ENCODE measurements around the gene MUSTN1. TPM values are rescaled to one million over a fixed set of nuclear protein-coding genes. Genes with fewer than 3 reads are reported as not detected.

The MUSTN1 gene
- total and polyA plus RNA-seq, 4 donors = 0.25 to 12.1 (median 3.9) TPM

DNA sequence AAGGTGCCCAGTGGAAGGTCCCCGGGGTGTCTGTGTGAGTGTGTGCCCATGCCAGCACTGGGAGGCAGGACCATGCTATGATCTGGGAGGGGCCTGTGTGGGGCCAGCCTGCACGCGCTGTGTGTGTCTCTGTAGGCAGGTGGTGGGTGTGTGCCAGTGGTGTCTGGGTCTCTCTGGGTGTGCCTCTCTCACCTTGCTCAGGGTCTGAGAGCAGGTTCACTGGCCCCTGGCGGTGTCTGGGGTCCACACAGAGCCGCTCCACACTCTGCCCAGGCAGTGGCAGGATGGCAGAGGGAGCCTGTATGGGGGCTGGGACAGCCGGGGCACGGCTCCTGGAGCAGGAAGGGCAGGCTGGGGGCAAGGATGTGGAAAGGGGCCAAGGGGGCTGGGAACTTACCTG, 17.0 kb downstream of the MUSTN1 start:
- Histone ChIP-seq H3K4me1 (ENCODE audit: control insufficient read depth in 4 of 4, insufficient read depth in 4 of 4, low read length in 3 of 4) (peaks cover 0 to 85% (median 69%) of the 10 kb centered on the region in 4 donors), H3K27ac (ENCODE audit: low read depth in 1 of 2, low read length in 2 of 2) (no peak overlapping the region), H3K9me3 (ENCODE audit: control insufficient read depth in 4 of 4, low read length in 3 of 4) (no peaks in the 10 kb centered on the region), H3K9ac (ENCODE audit: low read depth in 1 of 2, low read length in 2 of 2) (no peak overlapping the region), H3K27me3 (ENCODE audit: control insufficient read depth in 4 of 4, insufficient read depth in 4 of 4, low read length in 3 of 4) (no peaks in the 10 kb centered on the region), H3K36me3 (ENCODE audit: control insufficient read depth in 4 of 4, insufficient read depth in 3 of 4, low read depth in 1 of 4, low read length in 3 of 4) (peaks cover 16 to 78% (median 65%) of the 10 kb centered on the region in 4 donors), H3K4me3 (ENCODE audit: low read depth in 1 of 3, low read length in 3 of 3) (no peak overlapping the region)
- no peak for DNase-seq (ENCODE audit: low spot score)
- WGBS = 82% methylated on average over 7 of the region's 7 CpGs
- TF ChIP-seq MAX (IDR thresholded peaks at IDR 0.05) (no peak), EGR1 (IDR thresholded peaks at IDR 0.05; ENCODE audit: low read depth in 2 of 2) (no peak), ZBTB33 (IDR thresholded peaks at IDR 0.05) (no peak), TAF1 (conservative IDR thresholded peaks at IDR 0.05) (no peak)

GRCh38 chr3:52817221-52817620, 17.6 kb downstream of the MUSTN1 start:
- Histone ChIP-seq H3K9ac (ENCODE audit: low read depth in 1 of 2, low read length in 2 of 2) (no peak overlapping the region), H3K27ac (ENCODE audit: low read depth in 1 of 2, low read length in 2 of 2) (no peak overlapping the region), H3K36me3 (ENCODE audit: control insufficient read depth in 4 of 4, insufficient read depth in 3 of 4, low read depth in 1 of 4, low read length in 3 of 4) (peaks cover 16 to 72% (median 59%) of the 10 kb centered on the region in 4 donors), H3K4me1 (ENCODE audit: control insufficient read depth in 4 of 4, insufficient read depth in 4 of 4, low read length in 3 of 4) (peaks cover 0 to 81% (median 67%) of the 10 kb centered on the region in 4 donors), H3K9me3 (ENCODE audit: control insufficient read depth in 4 of 4, low read length in 3 of 4) (no peaks in the 10 kb centered on the region), H3K4me3 (ENCODE audit: low read depth in 1 of 3, low read length in 3 of 3) (no peak overlapping the region), H3K27me3 (ENCODE audit: control insufficient read depth in 4 of 4, insufficient read depth in 4 of 4, low read length in 3 of 4) (no peaks in the 10 kb centered on the region)
- no peak for DNase-seq (ENCODE audit: low spot score)
- WGBS = 96% methylated on average over 10 of the region's 10 CpGs
- TF ChIP-seq YY1 (IDR thresholded peaks at IDR 0.05) = no peak
- no peak for TF ChIP-seq HNF4A (conservative IDR thresholded peaks at IDR 0.05)
- no peak for TF ChIP-seq FOXA2 (IDR thresholded peaks at IDR 0.05)
- no peak for TF ChIP-seq NR2F2 (IDR thresholded peaks at IDR 0.05)
- TF ChIP-seq, protein P1, sequence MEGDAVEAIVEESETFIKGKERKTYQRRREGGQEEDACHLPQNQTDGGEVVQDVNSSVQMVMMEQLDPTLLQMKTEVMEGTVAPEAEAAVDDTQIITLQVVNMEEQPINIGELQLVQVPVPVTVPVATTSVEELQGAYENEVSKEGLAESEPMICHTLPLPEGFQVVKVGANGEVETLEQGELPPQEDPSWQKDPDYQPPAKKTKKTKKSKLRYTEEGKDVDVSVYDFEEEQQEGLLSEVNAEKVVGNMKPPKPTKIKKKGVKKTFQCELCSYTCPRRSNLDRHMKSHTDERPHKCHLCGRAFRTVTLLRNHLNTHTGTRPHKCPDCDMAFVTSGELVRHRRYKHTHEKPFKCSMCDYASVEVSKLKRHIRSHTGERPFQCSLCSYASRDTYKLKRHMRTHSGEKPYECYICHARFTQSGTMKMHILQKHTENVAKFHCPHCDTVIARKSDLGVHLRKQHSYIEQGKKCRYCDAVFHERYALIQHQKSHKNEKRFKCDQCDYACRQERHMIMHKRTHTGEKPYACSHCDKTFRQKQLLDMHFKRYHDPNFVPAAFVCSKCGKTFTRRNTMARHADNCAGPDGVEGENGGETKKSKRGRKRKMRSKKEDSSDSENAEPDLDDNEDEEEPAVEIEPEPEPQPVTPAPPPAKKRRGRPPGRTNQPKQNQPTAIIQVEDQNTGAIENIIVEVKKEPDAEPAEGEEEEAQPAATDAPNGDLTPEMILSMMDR (IDR thresholded peaks at IDR 0.05; ENCODE audit: low read depth, low read length, missing input control) = no peak
- no peak for TF ChIP-seq JUND (IDR thresholded peaks at IDR 0.05)
- TF ChIP-seq EGR1 (IDR thresholded peaks at IDR 0.05; ENCODE audit: low read depth in 2 of 2) = no peak
- no peak for TF ChIP-seq SP1 (IDR thresholded peaks at IDR 0.05)
- no peak for TF ChIP-seq RAD21 (IDR thresholded peaks at IDR 0.05)
- TF ChIP-seq FOXA1 (IDR thresholded peaks at IDR 0.05) = no peak
- TF ChIP-seq MAX (IDR thresholded peaks at IDR 0.05) = no peak
- no peak for TF ChIP-seq TAF1 (conservative IDR thresholded peaks at IDR 0.05)
- TF ChIP-seq, protein P2, sequence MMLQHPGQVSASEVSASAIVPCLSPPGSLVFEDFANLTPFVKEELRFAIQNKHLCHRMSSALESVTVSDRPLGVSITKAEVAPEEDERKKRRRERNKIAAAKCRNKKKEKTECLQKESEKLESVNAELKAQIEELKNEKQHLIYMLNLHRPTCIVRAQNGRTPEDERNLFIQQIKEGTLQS (IDR thresholded peaks at IDR 0.05) = no peak
- TF ChIP-seq, protein P3, sequence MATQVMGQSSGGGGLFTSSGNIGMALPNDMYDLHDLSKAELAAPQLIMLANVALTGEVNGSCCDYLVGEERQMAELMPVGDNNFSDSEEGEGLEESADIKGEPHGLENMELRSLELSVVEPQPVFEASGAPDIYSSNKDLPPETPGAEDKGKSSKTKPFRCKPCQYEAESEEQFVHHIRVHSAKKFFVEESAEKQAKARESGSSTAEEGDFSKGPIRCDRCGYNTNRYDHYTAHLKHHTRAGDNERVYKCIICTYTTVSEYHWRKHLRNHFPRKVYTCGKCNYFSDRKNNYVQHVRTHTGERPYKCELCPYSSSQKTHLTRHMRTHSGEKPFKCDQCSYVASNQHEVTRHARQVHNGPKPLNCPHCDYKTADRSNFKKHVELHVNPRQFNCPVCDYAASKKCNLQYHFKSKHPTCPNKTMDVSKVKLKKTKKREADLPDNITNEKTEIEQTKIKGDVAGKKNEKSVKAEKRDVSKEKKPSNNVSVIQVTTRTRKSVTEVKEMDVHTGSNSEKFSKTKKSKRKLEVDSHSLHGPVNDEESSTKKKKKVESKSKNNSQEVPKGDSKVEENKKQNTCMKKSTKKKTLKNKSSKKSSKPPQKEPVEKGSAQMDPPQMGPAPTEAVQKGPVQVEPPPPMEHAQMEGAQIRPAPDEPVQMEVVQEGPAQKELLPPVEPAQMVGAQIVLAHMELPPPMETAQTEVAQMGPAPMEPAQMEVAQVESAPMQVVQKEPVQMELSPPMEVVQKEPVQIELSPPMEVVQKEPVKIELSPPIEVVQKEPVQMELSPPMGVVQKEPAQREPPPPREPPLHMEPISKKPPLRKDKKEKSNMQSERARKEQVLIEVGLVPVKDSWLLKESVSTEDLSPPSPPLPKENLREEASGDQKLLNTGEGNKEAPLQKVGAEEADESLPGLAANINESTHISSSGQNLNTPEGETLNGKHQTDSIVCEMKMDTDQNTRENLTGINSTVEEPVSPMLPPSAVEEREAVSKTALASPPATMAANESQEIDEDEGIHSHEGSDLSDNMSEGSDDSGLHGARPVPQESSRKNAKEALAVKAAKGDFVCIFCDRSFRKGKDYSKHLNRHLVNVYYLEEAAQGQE (IDR thresholded peaks at IDR 0.05) = no peak
- TF ChIP-seq ZBTB33 (IDR thresholded peaks at IDR 0.05) = no peak
- TF ChIP-seq GABPA (IDR thresholded peaks at IDR 0.05 in 1 of 2, conservative IDR thresholded peaks at IDR 0.05 in 1 of 2) = no peak
- no peak for TF ChIP-seq RXRA (IDR thresholded peaks at IDR 0.05)

All from liver (tissue), 9 donors.